ENCODE results near the gene KRTAP10-7.

GRCh38 chr21:44557491-44558328, 42.7 kb upstream of the KRTAP10-7 start:
- TF ChIP-seq CTCF (conservative IDR thresholded peaks at IDR 0.05 in 1 of 2, IDR thresholded peaks at IDR 0.05 in 1 of 2; ENCODE audit: low read depth in 1 of 2, low read length in 2 of 2) (no peak), EZH2 (IDR thresholded peaks at IDR 0.05; ENCODE audit: low read length, missing control alignments) (no peak)
